Skin epidermis (tissue), 12 donors: Measurements from ENCODE around the gene ABCC11.
"Not testable (repeated sequence)": the region's sequence is repeated elsewhere in the genome, so short reads cannot be mapped to it uniquely, and the experiment has no call there.

Source experiments
- H3K27ac ChIP-seq, 21 experiments: fragments of 200-600 bp; sonication (generic) in 11 of 21; one replicate each; pipeline ENCODE4 v1.5.0; 2020; ENCODE audit warnings: mild to moderate bottlenecking in 3 of 21, inconsistent platforms in 2 of 21, moderate library complexity in 2 of 21
- H3K4me3 ChIP-seq, 7 experiments: fragments of 200-600 bp; sonication (generic) in 2 of 7; one replicate each; pipeline ENCODE4 v1.5.0; 2020; ENCODE audit warnings: inconsistent platforms in 2 of 7, mild to moderate bottlenecking in 2 of 7, moderate library complexity in 1 of 7

Gene ABCC11

GRCh38 chr16:48210747-48211146 lies 36.6 kb downstream of the ABCC11 start:
- Histone ChIP-seq H3K4me3 (no peak overlapping the region), H3K27ac (no peak overlapping the region)

- no peak overlapping the region for H3K4me3 ChIP-seq
- H3K27ac ChIP-seq = no peak overlapping the region
These were observed 40.6 kb downstream of the ABCC11 start for GRCh38 chr16:48206594-48207242.

GRCh38 chr16:48204825-48205151 lies 42.6 kb downstream of the ABCC11 start:
- Histone ChIP-seq H3K4me3 (no peak overlapping the region), H3K27ac (no peak overlapping the region)

GRCh38 chr16:48203974-48204824 lies 43.1 kb downstream of the ABCC11 start:
- Histone ChIP-seq H3K27ac (no peak overlapping the region), H3K4me3 (no peak overlapping the region)

- Histone ChIP-seq H3K4me3 (no peak overlapping the region), H3K27ac (no peak overlapping the region)
These were observed 45.7 kb downstream of the ABCC11 start for GRCh38 chr16:48201515-48202201.

- Histone ChIP-seq H3K27ac (no peak overlapping the region), H3K4me3 (no peak overlapping the region)
These were observed 50.0 kb downstream of the ABCC11 start for GRCh38 chr16:48197294-48197693.

- no peak overlapping the region for H3K4me3 ChIP-seq
- H3K27ac ChIP-seq = no peak overlapping the region
These were observed 52.3 kb downstream of the ABCC11 start for GRCh38 chr16:48194828-48195556.

- no peak overlapping the region for H3K4me3 ChIP-seq
These were observed 53.5 kb downstream of the ABCC11 start for GRCh38 chr16:48193846-48194245.

GRCh38 chr16:48188449-48189102 lies 58.8 kb downstream of the ABCC11 start:
- H3K4me3 ChIP-seq = no peak overlapping the region

More at GRCh38 chr16:48193846-48194245, 53.5 kb downstream of the ABCC11 start:
- no peak overlapping the region for H3K27ac ChIP-seq

GRCh38 chr16:48187779-48188178 lies 59.6 kb downstream of the ABCC11 start:
- H3K4me3 ChIP-seq = no peak overlapping the region
- H3K27ac ChIP-seq = no peak overlapping the region

More at GRCh38 chr16:48188449-48189102, 58.8 kb downstream of the ABCC11 start:
- no peak overlapping the region for H3K27ac ChIP-seq

- H3K4me3 ChIP-seq = no peak overlapping the region
- H3K27ac ChIP-seq = no peak overlapping the region
These were observed 62.7 kb downstream of the ABCC11 start for GRCh38 chr16:48184681-48185080.

GRCh38 chr16:48182979-48183537 lies 64.3 kb downstream of the ABCC11 start:
- Histone ChIP-seq H3K4me3 (no peak overlapping the region), H3K27ac (no peak overlapping the region)

- H3K4me3 ChIP-seq, H3K27ac ChIP-seq: not testable (repeated sequence)
These were observed 65.4 kb downstream of the ABCC11 start for GRCh38 chr16:48181746-48182520.

GRCh38 chr16:48180868-48181480 lies 66.4 kb downstream of the ABCC11 start:
- Histone ChIP-seq H3K27ac (no peak overlapping the region), H3K4me3 (no peak overlapping the region)

GRCh38 chr16:48176635-48177408 lies 70.5 kb downstream of the ABCC11 start:
- no peak overlapping the region for H3K27ac ChIP-seq
- H3K4me3 ChIP-seq = no peak overlapping the region

GRCh38 chr16:48173889-48174288 lies 73.5 kb downstream of the ABCC11 start:
- no peak overlapping the region for H3K4me3 ChIP-seq
- no peak overlapping the region for H3K27ac ChIP-seq

- H3K27ac ChIP-seq = no peak overlapping the region
These were observed 74.7 kb downstream of the ABCC11 start for GRCh38 chr16:48172682-48173081.

More at GRCh38 chr16:48172682-48173081, 74.7 kb downstream of the ABCC11 start:
- H3K4me3 ChIP-seq = no peak overlapping the region
